Measurements from ENCODE around the gene TCF15.

The TCF15 gene

DNA sequence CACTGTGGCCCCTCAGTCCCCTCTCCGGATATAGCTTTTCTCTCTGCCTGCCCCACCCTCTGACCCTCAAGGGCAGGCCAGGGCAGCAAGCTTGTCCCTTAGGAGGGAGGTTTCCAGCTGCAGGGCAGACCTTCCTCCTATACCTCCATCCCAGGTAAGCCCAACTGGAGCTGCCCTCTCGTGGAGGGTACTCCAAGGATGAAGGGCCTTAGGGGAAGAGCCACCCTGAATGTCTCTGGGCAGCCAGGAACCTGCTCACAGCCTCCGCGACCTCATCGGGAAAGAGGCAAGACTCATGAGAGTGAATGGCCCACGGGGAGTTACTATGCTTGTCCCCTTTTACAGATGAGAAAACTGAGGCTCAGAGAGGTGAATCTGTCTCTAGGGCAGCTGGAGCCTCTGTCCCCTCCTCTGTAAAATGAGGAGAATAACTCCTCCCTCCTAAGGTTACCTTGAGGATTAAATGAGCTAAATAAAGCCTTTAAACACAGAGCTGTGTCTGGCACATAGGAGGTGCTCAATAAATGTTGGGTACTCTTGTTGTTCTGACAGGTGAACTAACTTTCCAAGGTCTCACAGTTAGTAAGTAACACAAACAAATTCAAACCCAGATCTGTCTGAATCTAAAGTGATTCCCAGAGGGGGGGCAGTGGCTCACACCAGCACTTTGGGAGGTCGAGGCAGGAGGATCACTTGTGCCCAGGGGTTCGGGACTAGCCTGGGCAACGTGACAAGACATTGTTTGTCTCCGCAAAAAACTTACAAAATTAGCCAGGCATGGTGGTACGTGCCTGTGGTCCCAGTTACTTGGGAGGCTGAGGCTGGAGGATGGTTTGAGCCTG is 30.8 kb upstream of the TCF15 start:
- no peak overlapping the region for H3K27ac ChIP-seq (ENCODE audit: low read depth, low read length)
- H3K9ac ChIP-seq (ENCODE audit: low read depth, low read length), result no peak overlapping the region
- no peaks in the 10 kb centered on the region for H3K27me3 ChIP-seq (ENCODE audit: control insufficient read depth, insufficient read depth, low read length)
- no peak overlapping the region for H3K4me3 ChIP-seq (ENCODE audit: low read depth, low read length)
- H3K4me1 ChIP-seq (ENCODE audit: control insufficient read depth, insufficient read depth, low read length), result peaks cover 4% of the 10 kb centered on the region; the same call in 1 of the 2 replicates
- H3K36me3 ChIP-seq (ENCODE audit: control insufficient read depth, insufficient read depth, low read length), result no peaks in the 10 kb centered on the region
- H3K9me3 ChIP-seq (ENCODE audit: control insufficient read depth, insufficient read depth, low read length), result no peaks in the 10 kb centered on the region

DNA sequence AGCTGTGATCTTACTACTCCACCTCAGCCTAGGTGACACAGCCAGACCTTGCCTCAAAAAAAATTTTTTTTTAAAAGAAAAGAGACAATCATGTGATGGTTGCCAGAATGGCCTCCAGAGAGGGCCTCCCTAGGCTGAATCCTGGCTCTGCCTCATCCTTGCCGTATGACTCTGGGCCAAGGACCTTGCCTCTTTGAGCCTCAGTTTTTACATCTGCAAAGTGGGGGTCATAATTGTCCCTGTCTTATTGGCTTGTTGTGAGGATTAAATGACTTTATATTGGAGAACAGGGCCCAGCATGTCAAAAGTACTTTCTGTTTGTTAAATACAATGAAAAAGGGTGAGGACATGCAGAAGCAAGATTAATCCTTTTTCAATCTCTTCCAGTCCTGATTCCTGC is 28.5 kb upstream of the TCF15 start:
- H3K27me3 ChIP-seq (ENCODE audit: control insufficient read depth, insufficient read depth, low read length), result no peaks in the 10 kb centered on the region
- H3K4me3 ChIP-seq (ENCODE audit: low read depth, low read length), result no peak overlapping the region
- H3K9me3 ChIP-seq (ENCODE audit: control insufficient read depth, insufficient read depth, low read length), result no peaks in the 10 kb centered on the region
- no peak overlapping the region for H3K27ac ChIP-seq (ENCODE audit: low read depth, low read length)
- no peaks in the 10 kb centered on the region for H3K4me1 ChIP-seq (ENCODE audit: control insufficient read depth, insufficient read depth, low read length)
- no peaks in the 10 kb centered on the region for H3K36me3 ChIP-seq (ENCODE audit: control insufficient read depth, insufficient read depth, low read length)
- H3K9ac ChIP-seq (ENCODE audit: low read depth, low read length), result no peak overlapping the region

DNA sequence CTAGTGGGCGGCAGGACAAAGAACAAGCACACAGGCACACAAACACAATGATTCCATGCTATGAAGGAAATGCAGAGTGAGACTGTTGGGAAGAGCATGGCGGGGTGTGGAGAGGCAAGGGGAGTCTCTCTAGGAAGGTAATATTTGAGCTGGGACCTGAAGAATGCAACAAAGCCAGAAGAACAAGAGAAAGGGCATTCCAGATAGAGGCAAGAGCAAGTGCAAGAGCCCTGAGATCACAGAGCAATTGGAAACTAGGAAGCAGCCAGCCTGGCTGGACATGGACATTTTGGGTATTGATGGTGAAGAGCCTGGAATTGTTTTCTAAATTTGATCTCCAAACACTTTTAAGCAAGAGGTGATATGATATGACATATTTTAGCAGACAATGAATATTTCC is 27.4 kb upstream of the TCF15 start:
- Histone ChIP-seq H3K4me1 (ENCODE audit: control insufficient read depth, insufficient read depth, low read length) (no peaks in the 10 kb centered on the region), H3K27me3 (ENCODE audit: control insufficient read depth, insufficient read depth, low read length) (no peaks in the 10 kb centered on the region), H3K36me3 (ENCODE audit: control insufficient read depth, insufficient read depth, low read length) (no peaks in the 10 kb centered on the region), H3K9me3 (ENCODE audit: control insufficient read depth, insufficient read depth, low read length) (no peaks in the 10 kb centered on the region), H3K9ac (ENCODE audit: low read depth, low read length) (no peak overlapping the region), H3K4me3 (ENCODE audit: low read depth, low read length) (no peak overlapping the region), H3K27ac (ENCODE audit: low read depth, low read length) (no peak overlapping the region)

DNA sequence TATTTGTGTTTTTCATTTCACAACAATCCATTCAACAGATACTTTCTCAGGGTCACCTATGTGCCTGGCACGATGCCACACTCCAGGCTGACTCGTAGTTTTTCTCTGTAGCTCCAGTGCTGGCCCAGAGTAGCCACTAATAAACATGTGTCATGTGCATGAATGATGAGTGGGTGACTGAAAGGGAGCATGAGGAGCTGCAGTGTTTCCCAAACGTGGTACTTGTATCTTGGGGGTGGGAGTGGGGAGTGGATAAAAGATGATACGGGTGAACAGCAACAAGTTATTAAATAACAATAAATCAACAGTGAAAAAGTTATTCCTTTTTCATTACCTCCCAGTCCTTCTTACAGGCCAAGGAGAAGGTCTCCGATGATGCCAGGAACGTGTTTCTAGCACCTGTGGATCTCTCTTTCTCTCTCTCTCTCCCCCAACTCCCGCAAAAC is 25.8 kb upstream of the TCF15 start:
- Histone ChIP-seq H3K4me1 (ENCODE audit: control insufficient read depth, insufficient read depth, low read length) (no peaks in the 10 kb centered on the region), H3K27ac (ENCODE audit: low read depth, low read length) (no peak overlapping the region), H3K4me3 (ENCODE audit: low read depth, low read length) (no peak overlapping the region), H3K27me3 (ENCODE audit: control insufficient read depth, insufficient read depth, low read length) (no peaks in the 10 kb centered on the region), H3K9ac (ENCODE audit: low read depth, low read length) (no peak overlapping the region), H3K9me3 (ENCODE audit: control insufficient read depth, insufficient read depth, low read length) (no peaks in the 10 kb centered on the region), H3K36me3 (ENCODE audit: control insufficient read depth, insufficient read depth, low read length) (no peaks in the 10 kb centered on the region)

DNA sequence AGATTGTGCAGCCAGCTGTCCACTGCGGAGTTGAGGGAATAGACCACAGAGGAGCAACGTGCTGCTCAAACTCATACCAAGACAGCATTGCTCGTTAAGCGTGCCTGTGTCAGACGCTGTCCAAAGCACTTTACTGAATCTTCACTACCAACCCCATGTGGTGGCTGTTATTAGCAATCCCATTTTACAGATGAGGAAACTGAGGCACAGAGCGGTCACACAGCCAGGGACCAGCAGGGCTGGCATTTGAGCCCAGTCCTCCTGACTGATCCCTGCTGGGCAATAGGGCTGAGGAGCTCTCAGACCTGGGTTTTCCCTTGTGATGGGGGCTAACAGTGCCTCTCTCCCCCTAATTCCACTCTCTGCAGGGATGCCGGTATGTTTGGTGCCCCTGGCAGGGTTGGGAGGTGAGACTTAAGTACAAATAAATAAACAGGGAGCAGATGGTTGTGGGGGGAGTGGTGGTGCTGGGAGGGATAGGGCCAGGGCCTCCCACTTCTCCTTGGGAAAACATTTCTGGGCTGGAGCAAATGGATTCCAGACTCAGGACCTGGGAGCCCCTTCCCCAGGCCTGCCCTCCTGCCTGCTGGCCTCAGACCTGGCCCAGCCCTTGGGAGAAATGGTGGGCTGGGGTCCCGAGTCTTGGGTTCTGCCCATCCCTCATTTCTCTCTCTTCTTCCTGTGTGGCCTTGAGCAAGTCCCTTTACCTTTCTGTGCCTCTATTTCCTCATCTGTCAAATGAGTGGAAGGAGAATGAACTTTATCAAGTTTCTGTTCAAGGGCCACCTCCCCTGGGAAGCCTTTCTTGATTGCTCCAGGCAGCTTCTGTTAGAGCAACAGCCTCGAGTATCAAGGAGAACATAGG is 25.2 kb upstream of the TCF15 start:
- Histone ChIP-seq H3K9me3 (ENCODE audit: control insufficient read depth, insufficient read depth, low read length) (no peaks in the 10 kb centered on the region), H3K9ac (ENCODE audit: low read depth, low read length) (no peak overlapping the region), H3K27ac (ENCODE audit: low read depth, low read length) (no peak overlapping the region), H3K36me3 (ENCODE audit: control insufficient read depth, insufficient read depth, low read length) (no peaks in the 10 kb centered on the region), H3K4me3 (ENCODE audit: low read depth, low read length) (no peak overlapping the region), H3K27me3 (ENCODE audit: control insufficient read depth, insufficient read depth, low read length) (no peaks in the 10 kb centered on the region), H3K4me1 (ENCODE audit: control insufficient read depth, insufficient read depth, low read length) (no peaks in the 10 kb centered on the region)

DNA sequence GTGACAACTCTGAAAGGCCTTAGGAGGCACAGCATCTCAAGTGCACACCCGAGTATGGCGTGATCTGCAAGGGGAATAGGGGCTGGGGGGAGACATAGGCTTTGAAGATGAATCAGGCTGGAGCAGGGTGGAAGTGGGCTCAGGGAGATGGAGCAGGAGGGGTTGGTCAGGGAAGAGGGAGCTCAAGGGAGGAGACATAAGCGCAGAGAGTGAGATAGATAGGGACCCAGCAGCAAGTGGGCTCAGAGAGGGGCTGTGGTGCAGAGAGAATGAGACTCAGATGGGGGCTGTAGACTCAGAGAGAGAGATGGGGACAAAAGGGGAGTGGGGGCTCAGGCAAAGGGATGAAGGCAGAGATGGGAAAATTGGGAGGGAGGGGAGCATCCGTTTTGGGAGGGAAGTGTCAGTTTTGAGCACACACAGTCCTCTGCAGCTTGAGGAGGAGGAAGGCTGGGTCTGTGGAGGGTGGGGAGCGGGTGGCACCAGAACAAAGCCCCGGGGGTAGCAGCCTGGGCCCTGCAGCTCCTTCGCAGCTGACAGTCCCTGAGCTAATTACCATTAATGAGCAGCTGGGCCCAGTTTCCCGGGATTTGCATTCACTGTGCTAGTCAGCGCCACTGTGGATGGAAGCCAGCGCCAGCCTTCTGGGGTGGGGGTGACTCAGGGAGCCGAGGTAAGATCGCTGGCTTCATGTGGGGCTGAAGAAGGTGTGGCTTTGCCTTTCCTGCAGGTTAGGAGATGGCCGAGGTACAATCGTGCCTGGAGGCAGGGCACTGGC is 24.2 kb upstream of the TCF15 start:
- Histone ChIP-seq H3K4me1 (ENCODE audit: control insufficient read depth, insufficient read depth, low read length) (no peaks in the 10 kb centered on the region), H3K9me3 (ENCODE audit: control insufficient read depth, insufficient read depth, low read length) (no peaks in the 10 kb centered on the region), H3K27ac (ENCODE audit: low read depth, low read length) (no peak overlapping the region), H3K36me3 (ENCODE audit: control insufficient read depth, insufficient read depth, low read length) (no peaks in the 10 kb centered on the region), H3K27me3 (ENCODE audit: control insufficient read depth, insufficient read depth, low read length) (no peaks in the 10 kb centered on the region), H3K4me3 (ENCODE audit: low read depth, low read length) (no peak overlapping the region), H3K9ac (ENCODE audit: low read depth, low read length) (no peak overlapping the region)

DNA sequence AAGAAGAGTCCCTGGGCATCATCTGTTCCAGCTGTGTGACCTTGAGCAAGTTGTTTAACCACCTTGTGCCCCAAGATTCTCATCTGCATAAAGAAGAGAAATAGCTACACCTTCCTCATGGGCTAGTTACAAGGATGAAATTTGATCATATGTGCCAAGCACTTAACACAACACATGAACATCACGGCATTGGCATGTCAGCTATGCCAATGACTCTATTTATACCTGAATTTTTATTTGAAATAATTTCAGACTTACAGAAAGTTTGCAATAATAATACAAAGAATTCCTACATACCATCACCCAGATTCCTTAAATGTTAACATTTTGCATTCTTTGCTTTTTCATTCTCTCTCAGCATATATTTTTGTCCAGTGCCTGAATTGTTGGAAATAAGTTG is 21.0 kb upstream of the TCF15 start:
- no peaks in the 10 kb centered on the region for H3K4me1 ChIP-seq (ENCODE audit: control insufficient read depth, insufficient read depth, low read length)
- no peak overlapping the region for H3K27ac ChIP-seq (ENCODE audit: low read depth, low read length)
- no peaks in the 10 kb centered on the region for H3K36me3 ChIP-seq (ENCODE audit: control insufficient read depth, insufficient read depth, low read length)
- H3K27me3 ChIP-seq (ENCODE audit: control insufficient read depth, insufficient read depth, low read length), result no peaks in the 10 kb centered on the region
- no peaks in the 10 kb centered on the region for H3K9me3 ChIP-seq (ENCODE audit: control insufficient read depth, insufficient read depth, low read length)
- H3K4me3 ChIP-seq (ENCODE audit: low read depth, low read length), result no peak overlapping the region
- no peak overlapping the region for H3K9ac ChIP-seq (ENCODE audit: low read depth, low read length)

DNA sequence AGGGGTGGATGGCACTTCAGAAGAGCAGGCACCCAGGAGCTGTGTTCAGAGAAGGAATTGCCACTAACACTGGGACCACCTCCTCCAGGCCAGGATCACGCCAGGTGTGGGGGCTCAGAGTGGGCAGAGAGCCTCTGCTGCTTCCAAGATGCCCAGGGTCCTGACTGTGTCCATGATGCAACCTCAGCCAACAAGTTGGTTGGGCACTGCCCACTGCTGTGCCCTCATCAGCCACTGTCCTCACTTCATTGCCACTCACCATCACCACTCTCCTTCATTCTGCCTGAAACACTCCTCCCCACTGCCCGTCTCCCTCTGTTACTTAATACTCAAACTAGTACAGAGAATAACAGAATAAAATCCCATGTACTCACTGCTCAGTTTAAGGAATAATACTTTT is 16.5 kb upstream of the TCF15 start:
- H3K9ac ChIP-seq (ENCODE audit: low read depth, low read length), result no peak overlapping the region
- no peaks in the 10 kb centered on the region; the same call in 1 of the 2 replicates for H3K27me3 ChIP-seq (ENCODE audit: control insufficient read depth, insufficient read depth, low read length)
- H3K4me3 ChIP-seq (ENCODE audit: low read depth, low read length), result no peak overlapping the region

DNA sequence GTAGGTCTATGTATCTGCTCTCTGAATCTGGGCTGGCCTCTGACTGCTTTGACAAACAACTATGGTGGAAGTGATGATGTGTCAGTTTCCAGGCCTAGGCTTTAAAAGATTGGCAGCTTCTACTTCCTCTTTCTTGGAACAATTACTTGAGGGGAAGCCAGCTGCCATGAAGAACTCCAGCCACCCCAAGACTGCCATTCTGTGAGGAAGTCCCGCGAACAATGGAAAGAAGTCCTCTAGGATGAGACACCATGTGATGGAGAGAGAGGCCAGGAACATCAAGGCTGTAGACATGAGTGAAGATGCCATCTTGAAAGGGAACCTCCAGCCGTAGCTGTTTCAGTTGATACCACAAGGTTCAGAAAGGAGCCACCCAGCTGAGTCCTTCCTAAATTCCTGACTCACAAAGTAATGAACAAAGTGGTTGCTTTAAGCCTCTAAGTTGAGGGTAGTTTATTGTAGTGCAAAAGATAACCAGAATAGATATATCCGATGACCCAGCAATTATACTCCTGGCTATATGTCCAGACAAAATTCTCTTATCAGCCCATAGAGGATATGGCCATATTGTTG is 15.3 kb upstream of the TCF15 start:
- Histone ChIP-seq H3K27ac (ENCODE audit: low read depth, low read length) (no peak overlapping the region), H3K27me3 (ENCODE audit: control insufficient read depth, insufficient read depth, low read length) (no peaks in the 10 kb centered on the region; the same call in 1 of the 2 replicates), H3K4me1 (ENCODE audit: control insufficient read depth, insufficient read depth, low read length) (peaks cover 7% of the 10 kb centered on the region; the same call in 1 of the 2 replicates), H3K9ac (ENCODE audit: low read depth, low read length) (no peak overlapping the region), H3K4me3 (ENCODE audit: low read depth, low read length) (no peak overlapping the region), H3K9me3 (ENCODE audit: control insufficient read depth, insufficient read depth, low read length) (no peaks in the 10 kb centered on the region), H3K36me3 (ENCODE audit: control insufficient read depth, insufficient read depth, low read length) (no peaks in the 10 kb centered on the region)

More for the DNA sequence above, 16.5 kb upstream of the TCF15 start:
- no peaks in the 10 kb centered on the region for H3K36me3 ChIP-seq (ENCODE audit: control insufficient read depth, insufficient read depth, low read length)
- H3K9me3 ChIP-seq (ENCODE audit: control insufficient read depth, insufficient read depth, low read length), result no peaks in the 10 kb centered on the region
- no peaks in the 10 kb centered on the region for H3K4me1 ChIP-seq (ENCODE audit: control insufficient read depth, insufficient read depth, low read length)
- H3K27ac ChIP-seq (ENCODE audit: low read depth, low read length), result no peak overlapping the region

DNA sequence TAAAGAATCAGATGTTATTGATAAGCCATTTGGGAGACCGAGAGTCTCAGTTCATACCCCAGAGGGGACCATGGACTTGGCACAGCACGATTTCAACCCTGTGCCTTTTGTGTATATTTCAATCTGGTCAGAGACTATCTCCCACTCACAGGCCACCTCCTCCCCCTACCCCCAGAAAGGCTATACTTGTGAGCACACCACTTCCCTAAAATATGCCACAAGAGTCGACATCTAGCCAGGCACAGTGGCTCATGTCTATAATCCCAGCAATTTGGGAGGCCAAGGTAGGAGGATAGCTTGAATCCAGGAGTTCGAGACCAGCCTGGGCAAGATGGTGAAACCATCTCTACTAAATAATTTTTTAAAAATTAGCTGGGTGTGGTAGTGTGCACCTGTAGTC is 13.6 kb upstream of the TCF15 start:
- peaks cover 7% of the 10 kb centered on the region; the same call in 1 of the 2 replicates for H3K4me1 ChIP-seq (ENCODE audit: control insufficient read depth, insufficient read depth, low read length)
- H3K27me3 ChIP-seq (ENCODE audit: control insufficient read depth, insufficient read depth, low read length), result no peaks in the 10 kb centered on the region; the same call in 1 of the 2 replicates
- H3K4me3 ChIP-seq (ENCODE audit: low read depth, low read length), result no peak overlapping the region
- H3K36me3 ChIP-seq (ENCODE audit: control insufficient read depth, insufficient read depth, low read length), result no peaks in the 10 kb centered on the region
- H3K9ac ChIP-seq (ENCODE audit: low read depth, low read length), result no peak overlapping the region
- H3K9me3 ChIP-seq (ENCODE audit: control insufficient read depth, insufficient read depth, low read length), result no peaks in the 10 kb centered on the region
- no peak overlapping the region for H3K27ac ChIP-seq (ENCODE audit: low read depth, low read length)
